MM.1S (cell line): ENCODE results near the gene CD28.

Source experiments
- DNase-seq: peaks from one replicate; pipeline ENCODE4 v3.0.0-alpha.2; 2015
- H2AFZ ChIP-seq: fragments of 300-600 bp; sonication (generic); 2 replicates; pipeline ENCODE4 v1.6.0; 2016; ENCODE audit warnings: antibody characterized with exemption, low read length
- H3F3A ChIP-seq: fragments of 300-600 bp; sonication (generic); 2 replicates; pipeline ENCODE4 v1.6.1; 2016; ENCODE audit warnings: mild to moderate bottlenecking, antibody characterized with exemption, low read length, moderate library complexity, mixed read lengths; ENCODE audit not compliant: insufficient read depth
- H3K27ac ChIP-seq: fragments of 300-600 bp; sonication (generic); 2 replicates; pipeline ENCODE4 v1.5.1; 2016; ENCODE audit warnings: mild to moderate bottlenecking, low read length
- H3K27me3 ChIP-seq: fragments of 300-600 bp; sonication (generic); replicated peaks from 2 replicates; pipeline ENCODE4 v1.6.0; 2016; ENCODE audit warnings: low read length; ENCODE audit not compliant: insufficient read depth
- H3K36me3 ChIP-seq: fragments of 300-600 bp; sonication (generic); replicated peaks from 2 replicates; pipeline ENCODE4 v1.6.1; 2016; ENCODE audit warnings: mild to moderate bottlenecking, low read length, mixed read lengths; ENCODE audit not compliant: insufficient read depth
- H3K4me1 ChIP-seq: fragments of 300-600 bp; sonication (generic); 2 replicates; pipeline ENCODE4 v1.6.1; 2016; ENCODE audit warnings: low read length, mixed read lengths
- H3K4me2 ChIP-seq: fragments of 300-600 bp; sonication (generic); 2 replicates; pipeline ENCODE4 v1.6.0; 2016; ENCODE audit warnings: low read depth, low read length
- H3K4me3 ChIP-seq: fragments of 300-600 bp; sonication (generic); 2 replicates; pipeline ENCODE4 v1.5.1; 2016; ENCODE audit warnings: low read length, mixed read lengths
- H3K79me2 ChIP-seq: fragments of 300-600 bp; sonication (generic); 2 replicates; pipeline ENCODE4 v1.6.1; 2016; ENCODE audit warnings: mixed run types, low read length, mixed read lengths
- H3K9ac ChIP-seq: fragments of 300-600 bp; sonication (generic); 2 replicates; pipeline ENCODE4 v1.6.1; 2016; ENCODE audit warnings: low read length, mixed read lengths
- H3K9me2 ChIP-seq: fragments of 300-600 bp; sonication (generic); replicated peaks from 2 replicates; pipeline ENCODE4 v1.6.1; 2016; ENCODE audit warnings: mild to moderate bottlenecking, low read length, mixed read lengths; ENCODE audit not compliant: insufficient read depth
- H3K9me3 ChIP-seq: fragments of 300-600 bp; sonication (generic); replicated peaks from 2 replicates; pipeline ENCODE4 v1.6.1; 2016; ENCODE audit warnings: mild to moderate bottlenecking, low read length, mixed read lengths; ENCODE audit not compliant: insufficient read depth
- H4K20me1 ChIP-seq: fragments of 300-600 bp; sonication (generic); 2 replicates; pipeline ENCODE4 v1.6.1; 2016; ENCODE audit warnings: mild to moderate bottlenecking, low read length, moderate library complexity, mixed read lengths; ENCODE audit not compliant: insufficient read depth
- CTCF ChIP-seq: fragments of 300-600 bp; sonication (generic); IDR thresholded peaks from 2 replicates; pipeline ENCODE4 v1.5.1; 2016; ENCODE audit warnings: antibody characterized with exemption, low read length, mixed read lengths
- EZH2 ChIP-seq: fragments of 300-600 bp; sonication (generic); optimal IDR thresholded peaks from 2 replicates; pipeline ENCODE3; 2017; ENCODE audit warnings: low read depth, mild to moderate bottlenecking, antibody characterized with exemption, low read length, mixed read lengths
- EZH2phosphoT487 ChIP-seq: fragments of 300-600 bp; sonication (generic); IDR thresholded peaks from 2 replicates; pipeline ENCODE4 v1.6.1; 2018; ENCODE audit warnings: antibody characterized with exemption, low read length

The CD28 gene

GRCh38 chr2:203728321-203728720 lies 21.9 kb downstream of the CD28 start:
- Histone ChIP-seq H3K9ac (no peak overlapping the region), H2AFZ (no peak overlapping the region), H3K9me3 (no peaks in the 10 kb centered on the region), H3K27ac (no peak overlapping the region), H3K27me3 (no peaks in the 10 kb centered on the region), H3K79me2 (peaks cover 90% of the 10 kb centered on the region), H3K36me3 (peaks cover 27% of the 10 kb centered on the region), H3K9me2 (no peaks in the 10 kb centered on the region), H3K4me3 (no peak overlapping the region), H3F3A (peaks cover 28% of the 10 kb centered on the region), H3K4me2 (no peak overlapping the region), H4K20me1 (no peaks in the 10 kb centered on the region), H3K4me1 (peaks cover 43% of the 10 kb centered on the region)
- DNase-seq = no peak
- TF ChIP-seq CTCF (no peak), EZH2 (no peak), EZH2phosphoT487 (no peak)

DNA sequence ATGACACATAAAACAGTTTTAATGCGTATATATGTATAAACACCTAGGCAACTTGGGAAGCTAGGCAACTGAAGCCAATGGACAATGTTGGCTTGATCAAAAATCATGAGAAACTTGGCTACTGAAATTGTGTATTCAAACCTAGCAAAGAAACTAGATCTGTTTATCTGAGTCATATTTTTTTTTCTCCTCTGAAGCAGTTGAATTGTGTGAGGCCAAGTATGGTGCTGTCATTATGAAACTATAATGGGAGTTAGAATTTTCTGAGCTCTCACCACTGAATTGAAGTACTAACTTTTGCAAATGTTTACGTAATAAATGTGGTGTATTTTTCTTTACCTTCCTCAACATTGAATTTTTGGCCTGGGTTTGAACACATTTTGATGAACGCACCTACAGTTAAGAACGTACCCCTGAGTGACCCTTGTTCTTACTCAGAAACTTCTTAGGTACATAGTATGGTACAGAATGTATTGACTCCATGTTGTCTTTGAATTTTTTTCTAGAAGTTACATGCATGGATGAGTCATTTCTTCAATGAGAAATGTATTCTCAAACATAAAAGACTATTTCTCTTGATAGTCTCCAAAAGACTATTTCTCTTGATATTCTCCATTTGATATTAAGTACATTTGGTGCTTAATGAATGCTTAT lies 23.8 kb downstream of the CD28 start:
- Histone ChIP-seq H3K4me2 (no peak overlapping the region), H3F3A (peaks cover 28% of the 10 kb centered on the region), H3K36me3 (peaks cover 39% of the 10 kb centered on the region), H3K9me3 (no peaks in the 10 kb centered on the region), H2AFZ (no peak overlapping the region), H3K9me2 (no peaks in the 10 kb centered on the region), H3K9ac (no peak overlapping the region), H3K4me3 (no peak overlapping the region), H3K79me2 (peaks cover 90% of the 10 kb centered on the region), H3K27ac (peak overlapping the region; percentile 77; the same call in 1 of the 2 replicates), H4K20me1 (no peaks in the 10 kb centered on the region), H3K4me1 (peaks cover 50% of the 10 kb centered on the region), H3K27me3 (no peaks in the 10 kb centered on the region)
- TF ChIP-seq CTCF (no peak), EZH2 (no peak), EZH2phosphoT487 (no peak)
- peak; percentile 4 for DNase-seq

- no peak for TF ChIP-seq EZH2phosphoT487
- no peak for TF ChIP-seq CTCF
- TF ChIP-seq EZH2 = no peak
- Histone ChIP-seq H3K79me2 (peaks cover 90% of the 10 kb centered on the region), H3K9me3 (no peaks in the 10 kb centered on the region), H2AFZ (no peak overlapping the region), H3F3A (peaks cover 28% of the 10 kb centered on the region), H3K27me3 (no peaks in the 10 kb centered on the region), H4K20me1 (no peaks in the 10 kb centered on the region), H3K36me3 (peaks cover 46% of the 10 kb centered on the region), H3K27ac (peak overlapping the region; percentile 77), H3K4me1 (peaks cover 50% of the 10 kb centered on the region), H3K4me2 (peak overlapping the region; percentile 39), H3K9ac (no peak overlapping the region), H3K9me2 (no peaks in the 10 kb centered on the region), H3K4me3 (no peak overlapping the region)
- no peak for DNase-seq
These were observed 24.4 kb downstream of the CD28 start for GRCh38 chr2:203730883-203731282.
